Measurements from ENCODE around the gene GAPT.
"Not testable (repeated sequence)": the region's sequence is repeated elsewhere in the genome, so short reads cannot be mapped to it uniquely, and the experiment has no call there.

DNA sequence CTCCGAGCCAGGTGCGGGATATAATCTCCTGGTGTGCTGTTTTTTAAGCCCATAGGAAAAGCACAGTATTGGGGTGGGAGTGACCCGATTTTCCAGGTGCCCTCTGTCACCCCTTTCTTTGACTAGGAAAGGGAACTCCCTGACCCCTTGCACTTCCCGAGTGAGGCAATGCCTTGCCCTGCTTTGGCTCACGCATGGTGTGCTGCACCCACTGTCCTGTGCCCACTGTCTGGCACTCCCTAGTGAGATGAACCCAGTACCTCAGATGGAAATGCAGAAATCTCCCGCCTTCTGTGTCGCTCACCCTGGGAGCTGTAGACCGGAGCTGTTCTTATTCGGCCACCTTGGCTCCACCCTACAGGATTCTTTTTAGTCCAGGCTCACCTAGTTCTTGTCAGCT lies 50.7 kb downstream of the GAPT start:
- TF ChIP-seq REST (IDR thresholded peaks at IDR 0.05; ENCODE audit: borderline replicate concordance); CTCF (IDR thresholded peaks at IDR 0.05; ENCODE audit: poor library complexity, severe bottlenecking); TAF1 (IDR thresholded peaks at IDR 0.05; ENCODE audit: low read depth); EP300 (conservative IDR thresholded peaks at IDR 0.05; ENCODE audit: poor library complexity, severe bottlenecking); POLR2AphosphoS5 (IDR thresholded peaks at IDR 0.05); RAD21 (conservative IDR thresholded peaks at IDR 0.05); MXI1 (conservative IDR thresholded peaks at IDR 0.05; ENCODE audit: poor library complexity, severe bottlenecking): not testable (repeated sequence)

Data from neural cell (in vitro differentiated cells).